Measurements from ENCODE around the gene TNIK.
A peak's percentile ranks its signal among the peaks of the same experiment; 100 is the strongest.

Gene TNIK

GRCh38 chr3:171497468-171497867 is 37.3 kb upstream of the TNIK start:
- no peak overlapping the region for H3K14ac ChIP-seq (ENCODE audit: low read length in 2 of 2)
- H3K36me3 ChIP-seq (ENCODE audit: control insufficient read depth in 1 of 2, insufficient read depth in 2 of 2, low read depth in 1 of 2, low read length in 2 of 2), result no peaks in the 10 kb centered on the region
- H3K4me2 ChIP-seq (ENCODE audit: low read length, poor library complexity, severe bottlenecking), result no peak overlapping the region
- no peak overlapping the region for H2AK5ac ChIP-seq (ENCODE audit: low read length, severe bottlenecking)
- no peak overlapping the region for H2BK120ac ChIP-seq (ENCODE audit: low read depth, low read length)
- H3K4ac ChIP-seq (ENCODE audit: low read depth in 1 of 2, low read length in 2 of 2), result no peak overlapping the region
- no peak overlapping the region for H3K9ac ChIP-seq (ENCODE audit: low read length)
- no peak overlapping the region for H3K4me3 ChIP-seq (ENCODE audit: insufficient read depth in 1 of 2, low read depth in 1 of 2, low read length in 2 of 2)
- no peaks in the 10 kb centered on the region for H3K9me3 ChIP-seq (ENCODE audit: control insufficient read depth, low read length)
- no peak overlapping the region for H2BK15ac ChIP-seq (ENCODE audit: low read depth, poor library complexity, severe bottlenecking)
- H2BK12ac ChIP-seq (ENCODE audit: low read length in 2 of 2), result no peak overlapping the region
- no peak overlapping the region for H3K23ac ChIP-seq (ENCODE audit: low read length in 2 of 2)
- H4K91ac ChIP-seq (ENCODE audit: low read length), result no peak overlapping the region
- no peak overlapping the region for H2AFZ ChIP-seq (ENCODE audit: low read depth, low read length)
- WGBS, result 96% methylated on average over 1 of the region's 1 CpG
- no peaks in the 10 kb centered on the region for H3K4me1 ChIP-seq (ENCODE audit: control insufficient read depth, insufficient read depth, low read depth, low read length)
- no peaks in the 10 kb centered on the region for H3K79me1 ChIP-seq (replicated peaks; ENCODE audit: low read length, poor library complexity, severe bottlenecking)
- H2BK5ac ChIP-seq (ENCODE audit: low read depth, low read length, poor library complexity, severe bottlenecking), result no peak overlapping the region
- H4K8ac ChIP-seq (ENCODE audit: low read length), result no peak overlapping the region
- no peak for DNase-seq
- peaks cover 0 to 5% of the 10 kb centered on the region in 2 experiments for H3K27me3 ChIP-seq (ENCODE audit: control insufficient read depth in 1 of 2, insufficient read depth in 1 of 2, low read length in 2 of 2)
- H3K18ac ChIP-seq (ENCODE audit: low read depth in 1 of 2, low read length in 2 of 2), result no peak overlapping the region
- no peak overlapping the region for H3K27ac ChIP-seq (ENCODE audit: low read length, poor library complexity, severe bottlenecking)

GRCh38 chr3:171495413-171495812 is 35.2 kb upstream of the TNIK start:
- H3K27me3 ChIP-seq (ENCODE audit: control insufficient read depth in 1 of 2, insufficient read depth in 1 of 2, low read length in 2 of 2), result peaks cover 0 to 5% of the 10 kb centered on the region in 2 experiments
- no peak overlapping the region for H3K4me3 ChIP-seq (ENCODE audit: insufficient read depth in 1 of 2, low read depth in 1 of 2, low read length in 2 of 2)
- DNase-seq, result no peak
- no peak overlapping the region for H4K8ac ChIP-seq (ENCODE audit: low read length)
- H3K23ac ChIP-seq (ENCODE audit: low read length in 2 of 2), result no peak overlapping the region
- H3K9me3 ChIP-seq (ENCODE audit: control insufficient read depth, low read length), result no peaks in the 10 kb centered on the region
- no peak overlapping the region for H2BK12ac ChIP-seq (ENCODE audit: low read length in 2 of 2)
- H3K79me1 ChIP-seq (replicated peaks; ENCODE audit: low read length, poor library complexity, severe bottlenecking), result no peaks in the 10 kb centered on the region
- no peak overlapping the region for H3K27ac ChIP-seq (ENCODE audit: low read length, poor library complexity, severe bottlenecking)
- H2AFZ ChIP-seq (ENCODE audit: low read depth, low read length), result no peak overlapping the region
- no peak overlapping the region for H3K4ac ChIP-seq (ENCODE audit: low read depth in 1 of 2, low read length in 2 of 2)
- H2BK15ac ChIP-seq (ENCODE audit: low read depth, poor library complexity, severe bottlenecking), result no peak overlapping the region
- peaks cover 2% of the 10 kb centered on the region for H3K4me1 ChIP-seq (ENCODE audit: control insufficient read depth, insufficient read depth, low read depth, low read length)
- H3K9ac ChIP-seq (ENCODE audit: low read length), result no peak overlapping the region
- H2BK120ac ChIP-seq (ENCODE audit: low read depth, low read length), result no peak overlapping the region
- no peaks in the 10 kb centered on the region for H3K36me3 ChIP-seq (ENCODE audit: control insufficient read depth in 1 of 2, insufficient read depth in 2 of 2, low read depth in 1 of 2, low read length in 2 of 2)
- H3K14ac ChIP-seq (ENCODE audit: low read length in 2 of 2), result no peak overlapping the region
- H3K18ac ChIP-seq (ENCODE audit: low read depth in 1 of 2, low read length in 2 of 2), result no peak overlapping the region
- H2AK5ac ChIP-seq (ENCODE audit: low read length, severe bottlenecking), result no peak overlapping the region
- no peak overlapping the region for H4K91ac ChIP-seq (ENCODE audit: low read length)
- H2BK5ac ChIP-seq (ENCODE audit: low read depth, low read length, poor library complexity, severe bottlenecking), result no peak overlapping the region
- no peak overlapping the region for H3K4me2 ChIP-seq (ENCODE audit: low read length, poor library complexity, severe bottlenecking)

GRCh38 chr3:171494457-171495109 is 34.4 kb upstream of the TNIK start:
- no peak overlapping the region for H2AK5ac ChIP-seq (ENCODE audit: low read length, severe bottlenecking)
- no peaks in the 10 kb centered on the region for H3K79me1 ChIP-seq (replicated peaks; ENCODE audit: low read length, poor library complexity, severe bottlenecking)
- no peak overlapping the region for H3K27ac ChIP-seq (ENCODE audit: low read length, poor library complexity, severe bottlenecking)
- no peak overlapping the region for H3K23ac ChIP-seq (ENCODE audit: low read length in 2 of 2)
- H3K4me2 ChIP-seq (ENCODE audit: low read length, poor library complexity, severe bottlenecking), result no peak overlapping the region
- WGBS, result 94% methylated on average over 4 of the region's 4 CpGs
- no peak overlapping the region for H3K4ac ChIP-seq (ENCODE audit: low read depth in 1 of 2, low read length in 2 of 2)
- H2AFZ ChIP-seq (ENCODE audit: low read depth, low read length), result no peak overlapping the region
- H3K4me3 ChIP-seq (ENCODE audit: insufficient read depth in 1 of 2, low read depth in 1 of 2, low read length in 2 of 2), result no peak overlapping the region
- H2BK120ac ChIP-seq (ENCODE audit: low read depth, low read length), result no peak overlapping the region
- peaks cover 2% of the 10 kb centered on the region for H3K4me1 ChIP-seq (ENCODE audit: control insufficient read depth, insufficient read depth, low read depth, low read length)
- H2BK12ac ChIP-seq (ENCODE audit: low read length in 2 of 2), result no peak overlapping the region
- no peak overlapping the region for H2BK15ac ChIP-seq (ENCODE audit: low read depth, poor library complexity, severe bottlenecking)
- H4K91ac ChIP-seq (ENCODE audit: low read length), result no peak overlapping the region
- no peaks in the 10 kb centered on the region for H3K9me3 ChIP-seq (ENCODE audit: control insufficient read depth, low read length)
- H3K27me3 ChIP-seq (ENCODE audit: control insufficient read depth in 1 of 2, insufficient read depth in 1 of 2, low read length in 2 of 2), result peaks cover 0 to 5% of the 10 kb centered on the region in 2 experiments
- no peak overlapping the region for H4K8ac ChIP-seq (ENCODE audit: low read length)
- H3K14ac ChIP-seq (ENCODE audit: low read length in 2 of 2), result no peak overlapping the region
- DNase-seq, result peak; percentile 39
- H3K18ac ChIP-seq (ENCODE audit: low read depth in 1 of 2, low read length in 2 of 2), result no peak overlapping the region
- H3K9ac ChIP-seq (ENCODE audit: low read length), result no peak overlapping the region
- no peaks in the 10 kb centered on the region for H3K36me3 ChIP-seq (ENCODE audit: control insufficient read depth in 1 of 2, insufficient read depth in 2 of 2, low read depth in 1 of 2, low read length in 2 of 2)
- H2BK5ac ChIP-seq (ENCODE audit: low read depth, low read length, poor library complexity, severe bottlenecking), result no peak overlapping the region

GRCh38 chr3:171491361-171491760 is 31.2 kb upstream of the TNIK start:
- Histone ChIP-seq H2BK15ac (ENCODE audit: low read depth, poor library complexity, severe bottlenecking) (no peak overlapping the region), H3K4me3 (ENCODE audit: insufficient read depth in 1 of 2, low read depth in 1 of 2, low read length in 2 of 2) (no peak overlapping the region), H2BK120ac (ENCODE audit: low read depth, low read length) (no peak overlapping the region), H3K9ac (ENCODE audit: low read length) (peak overlapping the region; percentile 1), H2BK12ac (ENCODE audit: low read length in 2 of 2) (no peak overlapping the region), H3K27me3 (ENCODE audit: control insufficient read depth in 1 of 2, insufficient read depth in 1 of 2, low read length in 2 of 2) (peaks cover 0 to 5% of the 10 kb centered on the region in 2 experiments), H3K27ac (ENCODE audit: low read length, poor library complexity, severe bottlenecking) (no peak overlapping the region), H2AFZ (ENCODE audit: low read depth, low read length) (no peak overlapping the region), H3K18ac (ENCODE audit: low read depth in 1 of 2, low read length in 2 of 2) (no peak overlapping the region), H4K8ac (ENCODE audit: low read length) (no peak overlapping the region), H4K91ac (ENCODE audit: low read length) (no peak overlapping the region), H3K4ac (ENCODE audit: low read depth in 1 of 2, low read length in 2 of 2) (no peak overlapping the region), H3K79me1 (replicated peaks; ENCODE audit: low read length, poor library complexity, severe bottlenecking) (no peaks in the 10 kb centered on the region), H3K9me3 (ENCODE audit: control insufficient read depth, low read length) (no peaks in the 10 kb centered on the region), H2AK5ac (ENCODE audit: low read length, severe bottlenecking) (no peak overlapping the region), H3K4me2 (ENCODE audit: low read length, poor library complexity, severe bottlenecking) (no peak overlapping the region), H2BK5ac (ENCODE audit: low read depth, low read length, poor library complexity, severe bottlenecking) (no peak overlapping the region), H3K23ac (ENCODE audit: low read length in 2 of 2) (no peak overlapping the region), H3K36me3 (ENCODE audit: control insufficient read depth in 1 of 2, insufficient read depth in 2 of 2, low read depth in 1 of 2, low read length in 2 of 2) (no peaks in the 10 kb centered on the region), H3K14ac (ENCODE audit: low read length in 2 of 2) (no peak overlapping the region), H3K4me1 (ENCODE audit: control insufficient read depth, insufficient read depth, low read depth, low read length) (peaks cover 2% of the 10 kb centered on the region)
- no CpG with 5 or more reads among the region's 2 CpGs for WGBS
- DNase-seq, result peak; percentile 11
